ENCODE data around the gene PLSCR2. TPM values are rescaled to one million over a fixed set of nuclear protein-coding genes. Genes with fewer than 3 reads are reported as not detected.

The PLSCR2 gene
- total and polyA plus RNA-seq, 9 of the 15 experiments (the other 6 are each of a cell fraction or from before 2014, with no cell fraction given), result 0.07 to 0.49 (median 0.25) TPM; not detected in 4

DNA sequence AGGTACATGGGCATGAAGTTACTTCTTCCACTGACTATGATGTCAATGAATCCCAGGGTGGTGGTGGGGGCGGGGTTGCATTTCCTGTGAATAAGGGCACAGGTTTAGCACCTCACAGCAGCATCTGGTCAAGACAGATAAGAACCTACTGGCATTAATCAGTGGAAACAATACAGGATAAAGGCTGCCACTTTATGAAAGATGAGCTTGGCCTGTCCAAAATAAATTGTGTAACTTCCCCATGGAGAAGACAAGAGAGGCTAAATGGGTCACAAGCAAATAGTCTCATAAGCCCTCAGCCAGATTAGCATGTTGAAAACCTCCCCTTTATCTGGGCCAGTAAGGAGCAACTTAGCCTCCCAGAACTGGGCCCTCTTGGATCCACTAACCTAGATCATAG lies 27.4 kb upstream of the PLSCR2 start (continued):
- no peak for TF ChIP-seq ZBTB12 (CRISPR knock-in tag; IDR thresholded peaks at IDR 0.05)
- no peak for TF ChIP-seq MCM7 (IDR thresholded peaks at IDR 0.05)
- no peak for TF ChIP-seq CBX5 (IDR thresholded peaks at IDR 0.05; ENCODE audit: borderline replicate concordance, low read depth)
- TF ChIP-seq AFF1 (IDR thresholded peaks at IDR 0.05; ENCODE audit: low read depth in 1 of 2, partially characterized antibody in 2 of 2), result peak in 1 of 2 experiments; percentile 63
- no peak for TF ChIP-seq NRF1 (conservative IDR thresholded peaks at IDR 0.05 in 1 of 2, IDR thresholded peaks at IDR 0.05 in 1 of 2)
- TF ChIP-seq, protein P1, sequence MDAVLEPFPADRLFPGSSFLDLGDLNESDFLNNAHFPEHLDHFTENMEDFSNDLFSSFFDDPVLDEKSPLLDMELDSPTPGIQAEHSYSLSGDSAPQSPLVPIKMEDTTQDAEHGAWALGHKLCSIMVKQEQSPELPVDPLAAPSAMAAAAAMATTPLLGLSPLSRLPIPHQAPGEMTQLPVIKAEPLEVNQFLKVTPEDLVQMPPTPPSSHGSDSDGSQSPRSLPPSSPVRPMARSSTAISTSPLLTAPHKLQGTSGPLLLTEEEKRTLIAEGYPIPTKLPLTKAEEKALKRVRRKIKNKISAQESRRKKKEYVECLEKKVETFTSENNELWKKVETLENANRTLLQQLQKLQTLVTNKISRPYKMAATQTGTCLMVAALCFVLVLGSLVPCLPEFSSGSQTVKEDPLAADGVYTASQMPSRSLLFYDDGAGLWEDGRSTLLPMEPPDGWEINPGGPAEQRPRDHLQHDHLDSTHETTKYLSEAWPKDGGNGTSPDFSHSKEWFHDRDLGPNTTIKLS (IDR thresholded peaks at IDR 0.05; ENCODE audit: borderline replicate concordance, low read depth), result no peak
- no peak for TF ChIP-seq ZC3H4 (CRISPR knock-in tag; IDR thresholded peaks at IDR 0.05; ENCODE audit: borderline replicate concordance)
- TF ChIP-seq HNRNPK (IDR thresholded peaks at IDR 0.05; ENCODE audit: low read depth, low read length, poor library complexity, severe bottlenecking), result no peak
- no peak for TF ChIP-seq TAF15 (IDR thresholded peaks at IDR 0.05; ENCODE audit: low read depth, low read length)
- peak; percentile 90 for TF ChIP-seq MTA2 (IDR thresholded peaks at IDR 0.05; ENCODE audit: low read depth)
- TF ChIP-seq ILF3 (IDR thresholded peaks at IDR 0.05; ENCODE audit: borderline replicate concordance), result no peak
- no peak for TF ChIP-seq ZNF444 (CRISPR knock-in tag; IDR thresholded peaks at IDR 0.05)
- TF ChIP-seq SMARCC2 (IDR thresholded peaks at IDR 0.05; ENCODE audit: low read depth), result peak; percentile 87
- TF ChIP-seq ZNF311 (CRISPR knock-in tag; IDR thresholded peaks at IDR 0.05), result no peak
- TF ChIP-seq U2AF1 (optimal IDR thresholded peaks at IDR 0.05; ENCODE audit: low read depth, low read length), result no peak
- peak; percentile 79; the same call in 1 of the 2 replicates for TF ChIP-seq POLR2AphosphoS5 (IDR thresholded peaks at IDR 0.05; ENCODE audit: control insufficient read depth, insufficient read depth, low read depth, low read length)
- no peak for TF ChIP-seq STAT5B (CRISPR knock-in tag; IDR thresholded peaks at IDR 0.05)
- TF ChIP-seq MXI1 (IDR thresholded peaks at IDR 0.05; ENCODE audit: low read depth, low read length), result no peak
- no peak for TF ChIP-seq ZNF121 (CRISPR knock-in tag; conservative IDR thresholded peaks at IDR 0.05)
- no peak for TF ChIP-seq NFIX (CRISPR knock-in tag; IDR thresholded peaks at IDR 0.05; ENCODE audit: low read depth)
